GM23338 (cell line): ENCODE data around the gene C6. TPM values are rescaled to one million over a fixed set of nuclear protein-coding genes. Genes with fewer than 3 reads are reported as not detected.

Experiments
- ATAC-seq: fragments of 200-7000 bp; cut with Tn5 transposase; 3 replicates; pipeline ENCODE4 v1.9.1; 2020
- DNase-seq: peaks from one replicate; pipeline ENCODE4 v3.0.0-alpha.2; 2015; ENCODE audit warnings: low spot score
- H2AFZ ChIP-seq: fragments of 200-600 bp; sonication (generic); 2 replicates; pipeline ENCODE4 v1.8.0; 2016; ENCODE audit warnings: antibody characterized with exemption, mild to moderate bottlenecking, moderate library complexity
- H3F3A ChIP-seq: fragments of 200-600 bp; sonication (generic); replicated peaks from 2 replicates; pipeline ENCODE4 v1.8.0; 2017; ENCODE audit warnings: antibody characterized with exemption, mixed run types, low read depth
- H3K27ac ChIP-seq: fragments of 200-600 bp; sonication (generic); 2 replicates; pipeline ENCODE4 v1.6.1; 2016; ENCODE audit warnings: low read depth
- H3K27me3 ChIP-seq: fragments of 200-600 bp; sonication (generic); 2 replicates; pipeline ENCODE4 v1.8.0; 2016; ENCODE audit warnings: mild to moderate bottlenecking, mixed run types, moderate library complexity; ENCODE audit not compliant: insufficient read depth
- H3K36me3 ChIP-seq: fragments of 200-600 bp; sonication (generic); 2 replicates; pipeline ENCODE4 v1.8.0; 2016; ENCODE audit warnings: mild to moderate bottlenecking; ENCODE audit not compliant: insufficient read depth
- H3K4me1 ChIP-seq: fragments of 200-600 bp; sonication (generic); 2 replicates; pipeline ENCODE4 v1.8.0; 2016; ENCODE audit warnings: mild to moderate bottlenecking, moderate library complexity; ENCODE audit not compliant: insufficient read depth
- H3K4me2 ChIP-seq: fragments of 200-600 bp; sonication (generic); 2 replicates; pipeline ENCODE4 v1.7.1; 2017; ENCODE audit warnings: mixed run types
- H3K4me3 ChIP-seq: fragments of 200-600 bp; sonication (generic); 2 replicates; pipeline ENCODE4 v1.6.1; 2016; ENCODE audit warnings: mixed run types
- H3K79me2 ChIP-seq: fragments of 200-600 bp; sonication (generic); replicated peaks from 2 replicates; pipeline ENCODE4 v1.8.0; 2017; ENCODE audit warnings: mild to moderate bottlenecking; ENCODE audit not compliant: insufficient read depth
- H3K9me2 ChIP-seq: fragments of 200-600 bp; sonication (generic); 2 replicates; pipeline ENCODE4 v1.8.0; 2017; ENCODE audit not compliant: insufficient read depth
- H4K20me1 ChIP-seq: fragments of 200-600 bp; sonication (generic); replicated peaks from 2 replicates; pipeline ENCODE4 v1.8.0; 2017; ENCODE audit warnings: mild to moderate bottlenecking; ENCODE audit not compliant: insufficient read depth
- H3K27ac Mint-ChIP-seq: 2 replicates; pipeline ENCODE4 v1.8.0; 2020; ENCODE audit warnings: inconsistent platforms, mild to moderate bottlenecking, moderate library complexity, mixed read lengths
- H3K27me3 Mint-ChIP-seq: 3 replicates; pipeline ENCODE4 v1.8.0; 2022; ENCODE audit warnings: low read depth, mild to moderate bottlenecking, moderate library complexity, mixed read lengths, inconsistent platforms; ENCODE audit not compliant: insufficient read depth, poor library complexity
- H3K36me3 Mint-ChIP-seq: 3 replicates; pipeline ENCODE4 v1.8.0; 2021; ENCODE audit warnings: low read depth, mild to moderate bottlenecking, inconsistent platforms, moderate library complexity, mixed read lengths
- H3K4me1 Mint-ChIP-seq: 3 replicates; pipeline ENCODE4 v1.8.0; 2020; ENCODE audit warnings: mild to moderate bottlenecking, inconsistent platforms, mixed read lengths
- H3K4me3 Mint-ChIP-seq: 3 replicates; pipeline ENCODE4 v1.8.0; 2021; ENCODE audit warnings: moderate library complexity, mild to moderate bottlenecking, inconsistent platforms, mixed read lengths
- H3K9me3 Mint-ChIP-seq: 3 replicates; pipeline ENCODE4 v1.8.0; 2020; ENCODE audit warnings: moderate library complexity, mild to moderate bottlenecking, inconsistent platforms, mixed read lengths
- NANOG ChIP-seq: IDR thresholded peaks from 2 replicates; pipeline ENCODE4 v1.6.1; 2016; ENCODE audit warnings: antibody characterized with exemption, borderline replicate concordance
- REST ChIP-seq: IDR thresholded peaks from one replicate; pipeline ENCODE4 v1.6.1; 2018; ENCODE audit warnings: antibody characterized with exemption; ENCODE audit not compliant: unreplicated experiment
- ZNF462 ChIP-seq: fragments of 250-450 bp; sonication (Bioruptor Pico); IDR thresholded peaks from 2 replicates; pipeline ENCODE4 v1.5.0; 2020; ENCODE audit warnings: mild to moderate bottlenecking, moderate library complexity
- long read RNA-seq: library from polyadenylated mRNA; unstranded; transcript quantifications from one replicate; pipeline ENCODE4 v2.0.0, GENCODE V29; 2020; ENCODE audit not compliant: unreplicated experiment
- polyA plus RNA-seq: library from polyadenylated mRNA; unstranded; fragments of >200 nt; fragmentation: Nextera tagmentation; extraction: Ambion mirVana; gene quantifications from 2 replicates; pipeline ENCODE4 v1.2.1, GENCODE V29; 2016
- total RNA-seq: library from RNA; depleted of rRNA; stranded (reverse); fragments of >200 nt; shearing (Covaris generic); gene quantifications from 2 replicates; pipeline ENCODE4 v1.2.3, GENCODE V29; 2014; rRNA removed

Gene C6
- not detected in 2 replicates for total RNA-seq
- not detected in 2 replicates for polyA plus RNA-seq
- long read RNA-seq = 0 reads

- H3K27me3 Mint-ChIP-seq = peaks cover 1% of the 10 kb centered on the region
- no peaks in the 10 kb centered on the region for H3K4me1 Mint-ChIP-seq
- Histone ChIP-seq H3K79me2 (no peaks in the 10 kb centered on the region), H3K36me3 (no peaks in the 10 kb centered on the region), H3F3A (no peaks in the 10 kb centered on the region), H3K4me2 (no peak within 1 kb of the TSS), H2AFZ (no peak within 1 kb of the TSS), H3K4me1 (no peaks in the 10 kb centered on the region), H3K27ac (no peak within 1 kb of the TSS), H3K27me3 (no peaks in the 10 kb centered on the region), H3K4me3 (no peak within 1 kb of the TSS), H4K20me1 (no peaks in the 10 kb centered on the region), H3K9me2 (no peaks in the 10 kb centered on the region)
- H3K9me3 Mint-ChIP-seq = no peaks in the 10 kb centered on the region
- ATAC-seq (no peak), DNase-seq (no peak)
- H3K4me3 Mint-ChIP-seq = no peak within 1 kb of the TSS
- TF ChIP-seq REST (no peak), ZNF462 (no peak), NANOG (no peak)
- H3K27ac Mint-ChIP-seq = no peak within 1 kb of the TSS
- H3K36me3 Mint-ChIP-seq = 0 out of 3 replicates have a peak, but pooled peaks cover under 1% of the 10 kb centered on the region
Measured at GRCh38 chr5:41213340-41213739, at the start of gene C6. TSS of gene C6 (minus strand) at chr5:41213532. CDS start at chr5:41203230, 10,302 bp downstream.
